ENCODE results near the gene KRT12.

The KRT12 gene

GRCh38 chr17:40896916-40897455 is 30.0 kb upstream of the KRT12 start:
- Mint-ChIP-seq H3K4me3 (no peak overlapping the region), H3K27ac (no peak overlapping the region), H3K4me1 (no peaks in the 10 kb centered on the region), H3K9me3 (no peaks in the 10 kb centered on the region), H3K36me3 (no peaks in the 10 kb centered on the region)
- DNase-seq (ENCODE audit: low spot score in 2 of 2) (no peak), ATAC-seq (no peak)

GRCh38 chr17:40895106-40895730 is 28.2 kb upstream of the KRT12 start:
- no peak for DNase-seq (ENCODE audit: low spot score in 2 of 2)
- no peaks in the 10 kb centered on the region for H3K9me3 Mint-ChIP-seq
- no peak overlapping the region for H3K4me3 Mint-ChIP-seq
- H3K4me1 Mint-ChIP-seq = no peaks in the 10 kb centered on the region
- ATAC-seq = no peak
- no peaks in the 10 kb centered on the region for H3K36me3 Mint-ChIP-seq
- no peak overlapping the region for H3K27ac Mint-ChIP-seq

- no peak for ATAC-seq
- Mint-ChIP-seq H3K9me3 (no peaks in the 10 kb centered on the region), H3K4me3 (no peak overlapping the region), H3K36me3 (no peaks in the 10 kb centered on the region), H3K4me1 (no peaks in the 10 kb centered on the region), H3K27ac (no peak overlapping the region)
- DNase-seq (ENCODE audit: low spot score in 2 of 2) = no peak
Measured at GRCh38 chr17:40888196-40888720, 21.2 kb upstream of the KRT12 start.

GRCh38 chr17:40886090-40886489 is 19.1 kb upstream of the KRT12 start:
- Mint-ChIP-seq H3K4me3 (no peak overlapping the region), H3K9me3 (no peaks in the 10 kb centered on the region), H3K36me3 (no peaks in the 10 kb centered on the region), H3K4me1 (no peaks in the 10 kb centered on the region), H3K27ac (no peak overlapping the region)
- no peak for ATAC-seq
- DNase-seq (ENCODE audit: low spot score in 2 of 2) = no peak

GRCh38 chr17:40884708-40885512 is 17.9 kb upstream of the KRT12 start, which contains the start of gene KRT20:
KRT20 (minus strand) TSS chr17:40885242; CDS start chr17:40885185, 57 bp downstream.
- ATAC-seq = no peak
- no peak within 1 kb of the TSS for H3K4me3 Mint-ChIP-seq
- H3K4me1 Mint-ChIP-seq = no peaks in the 10 kb centered on the region
- DNase-seq (ENCODE audit: low spot score in 2 of 2) = no peak
- no peaks in the 10 kb centered on the region for H3K36me3 Mint-ChIP-seq
- no peaks in the 10 kb centered on the region for H3K9me3 Mint-ChIP-seq
- H3K27ac Mint-ChIP-seq = no peak within 1 kb of the TSS

- H3K36me3 Mint-ChIP-seq = no peaks in the 10 kb centered on the region
- H3K4me3 Mint-ChIP-seq = no peak overlapping the region
- H3K4me1 Mint-ChIP-seq = no peaks in the 10 kb centered on the region
- ATAC-seq (no peak), DNase-seq (ENCODE audit: low spot score in 2 of 2) (no peak)
- H3K27ac Mint-ChIP-seq = no peak overlapping the region
- H3K9me3 Mint-ChIP-seq = no peaks in the 10 kb centered on the region
Measured at GRCh38 chr17:40883626-40884334, 16.8 kb upstream of the KRT12 start.

GRCh38 chr17:40883031-40883430 is 16.0 kb upstream of the KRT12 start:
- H3K9me3 Mint-ChIP-seq = no peaks in the 10 kb centered on the region
- H3K4me3 Mint-ChIP-seq = no peak overlapping the region
- DNase-seq (ENCODE audit: low spot score in 2 of 2) = no peak
- H3K36me3 Mint-ChIP-seq = no peaks in the 10 kb centered on the region
- no peak overlapping the region for H3K27ac Mint-ChIP-seq
- no peaks in the 10 kb centered on the region for H3K4me1 Mint-ChIP-seq
- ATAC-seq = no peak

- H3K27ac Mint-ChIP-seq = no peak overlapping the region
- H3K4me1 Mint-ChIP-seq = no peaks in the 10 kb centered on the region
- H3K9me3 Mint-ChIP-seq = no peaks in the 10 kb centered on the region
- no peaks in the 10 kb centered on the region for H3K36me3 Mint-ChIP-seq
- ATAC-seq (no peak), DNase-seq (ENCODE audit: low spot score in 2 of 2) (no peak)
- H3K4me3 Mint-ChIP-seq = no peak overlapping the region
Measured at GRCh38 chr17:40879026-40879425, 12.0 kb upstream of the KRT12 start.

- Mint-ChIP-seq H3K36me3 (no peaks in the 10 kb centered on the region), H3K27ac (no peak overlapping the region), H3K9me3 (no peaks in the 10 kb centered on the region), H3K4me3 (no peak overlapping the region), H3K4me1 (no peaks in the 10 kb centered on the region)
- DNase-seq (ENCODE audit: low spot score in 2 of 2) = no peak
- ATAC-seq = no peak
Measured at GRCh38 chr17:40878044-40878443, 11.0 kb upstream of the KRT12 start.

- H3K4me1 Mint-ChIP-seq = no peaks in the 10 kb centered on the region
- no peak overlapping the region for H3K4me3 Mint-ChIP-seq
Measured at GRCh38 chr17:40873801-40874200, 6.8 kb upstream of the KRT12 start.

GRCh38 chr17:40873255-40873654 is 6.2 kb upstream of the KRT12 start:
- no peaks in the 10 kb centered on the region for H3K9me3 Mint-ChIP-seq
- no peaks in the 10 kb centered on the region for H3K4me1 Mint-ChIP-seq
- no peak for ATAC-seq
- no peaks in the 10 kb centered on the region for H3K36me3 Mint-ChIP-seq
- no peak overlapping the region for H3K4me3 Mint-ChIP-seq
- no peak for DNase-seq (ENCODE audit: low spot score in 2 of 2)
- H3K27ac Mint-ChIP-seq = no peak overlapping the region

More at GRCh38 chr17:40873801-40874200, 6.8 kb upstream of the KRT12 start:
- no peak for ATAC-seq
- DNase-seq (ENCODE audit: low spot score in 2 of 2) = no peak
- no peaks in the 10 kb centered on the region for H3K36me3 Mint-ChIP-seq
- no peak overlapping the region for H3K27ac Mint-ChIP-seq
- H3K9me3 Mint-ChIP-seq = no peaks in the 10 kb centered on the region

GRCh38 chr17:40872416-40872815 is 5.4 kb upstream of the KRT12 start:
- ATAC-seq (no peak), DNase-seq (ENCODE audit: low spot score in 2 of 2) (no peak)
- Mint-ChIP-seq H3K27ac (no peak overlapping the region), H3K36me3 (no peaks in the 10 kb centered on the region), H3K4me1 (no peaks in the 10 kb centered on the region), H3K9me3 (no peaks in the 10 kb centered on the region), H3K4me3 (no peak overlapping the region)

- H3K4me1 Mint-ChIP-seq = no peaks in the 10 kb centered on the region
- ATAC-seq (no peak), DNase-seq (ENCODE audit: low spot score in 2 of 2) (no peak)
- H3K9me3 Mint-ChIP-seq = no peaks in the 10 kb centered on the region
- H3K36me3 Mint-ChIP-seq = no peaks in the 10 kb centered on the region
- no peak overlapping the region for H3K4me3 Mint-ChIP-seq
- no peak overlapping the region for H3K27ac Mint-ChIP-seq
Measured at GRCh38 chr17:40871316-40871715, 4.3 kb upstream of the KRT12 start.

- H3K4me3 Mint-ChIP-seq = no peak overlapping the region
- no peak for DNase-seq (ENCODE audit: low spot score in 2 of 2)
- H3K36me3 Mint-ChIP-seq = no peaks in the 10 kb centered on the region
- H3K27ac Mint-ChIP-seq = no peak overlapping the region
- no peaks in the 10 kb centered on the region for H3K4me1 Mint-ChIP-seq
- ATAC-seq = no peak
- no peaks in the 10 kb centered on the region for H3K9me3 Mint-ChIP-seq
Measured at GRCh38 chr17:40870136-40870535, 3.1 kb upstream of the KRT12 start.

- DNase-seq (ENCODE audit: low spot score in 2 of 2) (no peak), ATAC-seq (no peak)
- H3K27ac Mint-ChIP-seq = no peak overlapping the region
- H3K4me3 Mint-ChIP-seq = no peak overlapping the region
- H3K4me1 Mint-ChIP-seq = no peaks in the 10 kb centered on the region
- no peaks in the 10 kb centered on the region for H3K9me3 Mint-ChIP-seq
- no peaks in the 10 kb centered on the region for H3K36me3 Mint-ChIP-seq
Measured at GRCh38 chr17:40864661-40865390, 2.2 kb downstream of the KRT12 start.
